Adipocyte (in vitro differentiated cells): ENCODE data around the gene AJM1.
"Not testable (repeated sequence)": the region's sequence is repeated elsewhere in the genome, so short reads cannot be mapped to it uniquely, and the experiment has no call there.

Source experiments
- DNase-seq: peaks from one replicate; pipeline ENCODE4 v3.0.0-alpha.2; 2015; ENCODE audit warnings: low read depth
- H3K27me3 ChIP-seq: replicated peaks from 2 replicates; pipeline ENCODE4 v1.7.0; 2013; ENCODE audit warnings: mild to moderate bottlenecking, low read length, moderate library complexity; ENCODE audit not compliant: control insufficient read depth, insufficient read depth
- H3K36me3 ChIP-seq: 2 replicates; pipeline ENCODE4 v1.7.0; 2013; ENCODE audit warnings: low read length, mild to moderate bottlenecking, moderate library complexity; ENCODE audit not compliant: control insufficient read depth, insufficient read depth, severe bottlenecking
- H3K4me1 ChIP-seq: 2 replicates; pipeline ENCODE4 v1.7.0; 2013; ENCODE audit warnings: mild to moderate bottlenecking, low read length, moderate library complexity; ENCODE audit not compliant: control insufficient read depth, insufficient read depth
- H3K4me3 ChIP-seq: 2 replicates; pipeline ENCODE4 v1.7.0; 2013; ENCODE audit warnings: mild to moderate bottlenecking, low read length, moderate library complexity
- H3K9ac ChIP-seq: 2 replicates; pipeline ENCODE4 v1.7.0; 2013; ENCODE audit warnings: mild to moderate bottlenecking, low read length, moderate library complexity
- H3K9me3 ChIP-seq: 2 replicates; pipeline ENCODE4 v1.7.0; 2013; ENCODE audit warnings: mild to moderate bottlenecking, low read length, moderate library complexity; ENCODE audit not compliant: control insufficient read depth

Gene AJM1

DNA sequence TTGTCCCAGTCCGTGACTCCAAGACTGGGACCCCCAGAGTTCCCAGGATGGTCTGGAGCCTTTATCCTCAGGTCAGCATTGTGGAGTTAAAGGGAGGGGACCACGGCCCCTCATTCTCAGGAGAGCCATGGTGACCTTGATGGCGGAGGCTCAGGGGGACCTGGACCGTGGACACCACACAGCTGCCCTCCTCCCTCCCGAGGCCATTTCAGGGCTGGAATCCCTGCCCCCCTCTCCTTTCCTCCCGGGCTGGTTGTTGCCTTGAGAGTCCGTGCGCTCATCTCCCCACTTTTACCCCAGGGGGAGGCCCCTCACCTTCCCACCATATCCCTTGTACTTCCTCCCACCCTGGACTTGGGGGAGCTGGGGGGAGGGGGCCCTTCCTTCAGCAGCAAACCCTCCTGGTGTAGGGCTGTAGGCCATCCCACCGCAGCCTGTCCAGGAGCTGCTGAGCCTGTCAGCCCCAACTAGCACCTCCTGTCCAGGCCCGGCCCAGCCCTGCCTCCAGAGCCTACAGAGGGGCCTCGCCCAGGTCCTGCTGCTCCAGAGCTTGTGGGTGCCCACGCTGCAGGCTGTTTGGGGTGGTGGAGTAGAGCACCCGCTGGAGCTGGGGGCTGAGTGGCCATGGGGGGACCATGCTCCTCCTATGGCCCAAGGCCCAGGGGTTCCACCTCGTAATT is 14.3 kb upstream of the AJM1 start:
- no peak overlapping the region for H3K4me3 ChIP-seq
- no peaks in the 10 kb centered on the region for H3K9me3 ChIP-seq
- H3K27me3 ChIP-seq = no peaks in the 10 kb centered on the region
- no peak overlapping the region for H3K9ac ChIP-seq
- DNase-seq = no peak
- H3K36me3 ChIP-seq = peaks cover 64% of the 10 kb centered on the region
- no peaks in the 10 kb centered on the region for H3K4me1 ChIP-seq

DNA sequence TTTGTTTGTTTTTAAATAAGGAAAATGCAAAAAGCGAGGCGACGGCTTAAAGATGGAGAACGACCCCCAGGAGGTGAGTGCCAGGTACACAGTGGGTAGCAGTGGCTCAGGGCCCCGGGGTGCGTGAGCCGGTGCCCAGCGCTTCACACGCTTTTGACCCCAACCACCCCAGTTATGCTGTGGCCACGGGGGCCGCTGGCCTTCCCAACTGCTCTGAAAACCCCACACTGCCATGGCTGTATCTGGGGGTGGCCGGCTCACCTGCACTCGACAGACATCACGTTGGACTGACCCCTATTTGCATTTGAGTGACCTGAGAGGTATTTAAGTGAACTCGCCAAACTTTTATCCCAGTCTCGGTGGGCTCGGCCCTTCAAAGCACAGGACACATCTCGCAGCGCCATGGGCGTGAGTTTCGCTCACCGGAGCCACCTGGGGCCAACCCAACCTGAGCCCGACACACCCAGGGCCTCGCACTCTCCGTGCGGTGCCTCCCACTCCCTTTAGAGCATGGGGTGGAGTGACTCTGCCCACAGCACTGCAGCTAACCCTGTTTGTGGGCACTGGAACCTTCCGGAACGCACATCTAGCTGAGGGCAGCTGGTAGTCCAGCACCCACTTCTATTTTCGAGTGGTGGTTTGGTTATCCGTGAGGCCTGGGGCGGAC is 13.7 kb upstream of the AJM1 start:
- no peaks in the 10 kb centered on the region for H3K27me3 ChIP-seq
- H3K9me3 ChIP-seq = no peaks in the 10 kb centered on the region
- DNase-seq = no peak
- no peak overlapping the region for H3K9ac ChIP-seq
- peaks cover 64% of the 10 kb centered on the region for H3K36me3 ChIP-seq
- H3K4me3 ChIP-seq = no peak overlapping the region
- no peaks in the 10 kb centered on the region for H3K4me1 ChIP-seq

DNA sequence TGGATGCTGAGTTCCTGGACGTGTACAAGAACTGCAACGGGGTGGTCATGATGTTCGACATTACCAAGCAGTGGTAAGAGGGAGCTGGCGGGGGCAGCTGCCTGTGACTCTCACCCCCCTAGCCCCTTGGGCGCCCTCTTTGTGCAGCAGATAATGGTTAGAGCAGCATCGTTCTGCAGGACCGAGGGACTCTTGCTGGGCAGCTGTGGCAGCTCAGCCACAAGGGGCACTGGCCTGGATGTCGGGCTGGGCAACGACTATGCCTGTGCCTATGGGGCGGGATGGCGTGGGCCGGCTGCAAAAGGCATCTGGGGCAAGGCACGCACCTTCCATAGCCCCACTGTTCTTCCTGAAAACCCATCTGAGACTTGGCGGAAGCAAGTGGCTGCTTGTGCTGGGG is 12.9 kb upstream of the AJM1 start:
- no peaks in the 10 kb centered on the region for H3K9me3 ChIP-seq
- DNase-seq = no peak
- H3K27me3 ChIP-seq = no peaks in the 10 kb centered on the region
- no peaks in the 10 kb centered on the region for H3K4me1 ChIP-seq
- H3K36me3 ChIP-seq = peaks cover 59% of the 10 kb centered on the region
- no peak overlapping the region for H3K4me3 ChIP-seq
- no peak overlapping the region for H3K9ac ChIP-seq

DNA sequence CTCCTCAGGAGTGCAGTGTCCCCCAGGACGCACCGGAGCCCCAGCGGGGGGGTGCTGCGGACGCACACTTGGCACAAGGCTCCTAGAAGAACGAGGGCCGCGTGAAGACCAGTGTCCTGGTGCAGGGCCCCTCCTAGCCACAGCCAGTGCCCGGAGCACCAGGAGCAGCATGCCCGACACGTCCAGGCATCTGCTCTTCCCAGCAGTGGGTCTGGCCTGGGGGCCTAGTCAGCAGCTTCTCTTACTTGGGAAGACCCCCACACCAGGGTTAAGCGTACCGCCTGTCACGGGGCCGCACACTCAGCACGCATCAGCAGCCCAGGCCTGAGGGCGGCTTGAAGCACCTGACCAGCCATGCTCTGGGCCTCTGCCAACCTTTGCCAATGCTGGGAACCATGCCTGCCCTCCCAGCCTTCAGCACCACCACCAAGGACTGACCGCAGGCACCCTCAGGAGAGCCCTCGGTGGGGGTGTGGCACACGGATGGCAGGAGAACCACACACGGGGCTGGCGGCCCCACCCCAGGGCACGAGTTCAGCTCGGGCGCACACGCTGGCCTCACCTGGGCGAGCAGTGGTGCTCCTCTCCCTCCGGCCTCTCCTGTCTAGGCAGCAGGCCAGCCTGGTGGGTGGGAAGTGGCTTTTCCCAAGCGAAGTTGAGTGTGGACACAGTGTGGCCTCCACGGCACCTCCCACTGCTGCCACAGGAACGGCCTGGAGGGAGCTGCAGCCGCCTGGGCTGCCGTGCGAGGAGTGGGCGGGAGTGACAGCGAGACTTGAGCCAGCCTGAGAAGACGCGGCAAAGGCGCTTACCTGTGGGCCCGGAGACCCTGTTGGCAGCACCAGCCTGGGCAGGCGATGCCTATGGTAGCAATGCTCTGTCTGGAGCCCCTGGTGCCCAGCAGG is 12.0 kb upstream of the AJM1 start:
- Histone ChIP-seq H3K4me1 (no peaks in the 10 kb centered on the region), H3K9me3 (no peaks in the 10 kb centered on the region), H3K36me3 (peaks cover 54% of the 10 kb centered on the region), H3K9ac (no peak overlapping the region), H3K4me3 (no peak overlapping the region), H3K27me3 (no peaks in the 10 kb centered on the region)
- no peak for DNase-seq

DNA sequence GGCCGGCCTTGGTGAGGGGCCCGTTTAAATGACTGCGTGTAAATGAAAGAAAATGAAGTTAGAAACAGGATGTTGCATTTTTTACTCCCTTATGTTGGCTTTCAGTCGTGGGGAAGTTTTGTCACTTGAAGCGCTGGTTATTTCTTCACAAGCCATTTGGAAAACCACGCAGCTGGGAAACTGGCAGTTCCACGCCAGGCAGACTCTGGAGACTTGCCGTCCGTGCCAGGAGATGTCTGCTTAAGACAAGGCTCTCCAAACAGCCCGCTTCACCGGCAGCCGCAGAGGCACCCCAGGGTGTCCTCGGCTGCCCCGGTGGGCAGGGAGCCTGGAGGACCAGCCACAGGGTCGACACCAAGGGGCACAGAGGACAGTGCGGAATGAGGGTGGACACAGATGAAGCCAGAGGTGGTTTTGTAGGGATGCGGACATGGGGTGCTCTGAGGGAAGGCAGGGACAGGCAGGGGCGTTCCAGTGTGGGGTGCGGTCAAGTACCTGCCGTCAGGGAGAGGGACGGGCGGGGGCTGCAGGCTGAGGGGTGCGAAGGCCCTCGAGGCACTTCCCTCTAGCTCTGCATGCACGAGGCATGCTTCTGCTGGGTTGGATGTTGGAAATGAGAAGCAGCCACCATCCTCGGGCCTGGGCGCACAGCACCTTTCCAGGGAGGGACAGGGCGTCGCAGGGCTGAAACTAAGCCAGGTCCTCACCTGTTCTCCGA is 11.1 kb upstream of the AJM1 start:
- Histone ChIP-seq H3K9me3 (no peaks in the 10 kb centered on the region), H3K4me1 (no peaks in the 10 kb centered on the region), H3K4me3 (no peak overlapping the region), H3K36me3 (peaks cover 47% of the 10 kb centered on the region), H3K9ac (no peak overlapping the region), H3K27me3 (no peaks in the 10 kb centered on the region)
- no peak for DNase-seq

DNA sequence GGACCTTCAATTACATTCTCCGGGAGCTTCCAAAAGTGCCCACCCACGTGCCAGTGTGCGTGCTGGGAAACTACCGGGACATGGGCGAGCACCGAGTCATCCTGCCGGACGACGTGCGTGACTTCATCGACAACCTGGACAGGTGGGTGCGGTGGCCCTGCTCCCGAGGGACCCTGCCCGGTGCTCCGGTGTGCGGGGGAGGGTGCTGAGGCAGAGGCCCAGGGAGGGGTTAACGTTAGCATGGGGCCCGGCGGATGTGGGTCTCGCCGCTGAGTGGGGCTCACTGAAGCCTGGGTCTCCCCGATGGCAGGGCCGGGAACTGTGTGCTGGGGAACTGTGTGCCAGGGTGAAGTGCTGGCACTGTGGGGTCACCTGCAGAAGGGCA is 10.6 kb upstream of the AJM1 start:
- no peak overlapping the region for H3K4me3 ChIP-seq
- H3K9ac ChIP-seq = no peak overlapping the region
- no peaks in the 10 kb centered on the region for H3K4me1 ChIP-seq
- no peaks in the 10 kb centered on the region for H3K27me3 ChIP-seq
- DNase-seq = no peak
- peaks cover 44% of the 10 kb centered on the region for H3K36me3 ChIP-seq
- no peaks in the 10 kb centered on the region for H3K9me3 ChIP-seq

DNA sequence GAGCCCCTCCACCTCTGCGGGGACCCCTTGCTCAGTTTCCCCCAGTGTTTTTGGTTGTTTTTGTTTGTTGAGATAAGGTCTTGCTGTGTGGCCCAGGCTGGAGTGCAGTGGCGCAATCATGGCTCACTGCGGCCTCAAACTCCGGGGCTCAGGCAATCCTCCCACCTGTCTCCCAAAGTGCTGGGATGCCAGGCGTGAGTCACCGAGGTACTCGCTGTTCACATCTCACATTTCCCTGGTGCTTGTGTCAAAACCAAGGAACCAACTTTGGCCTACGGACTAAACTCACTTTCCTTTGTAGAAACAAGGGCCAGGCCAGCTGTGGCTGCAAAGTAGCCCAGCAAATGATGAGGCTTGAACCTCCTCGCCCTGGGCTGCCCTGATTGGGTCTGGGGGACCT is 9.7 kb upstream of the AJM1 start:
- H3K27me3 ChIP-seq = no peaks in the 10 kb centered on the region
- peaks cover 44% of the 10 kb centered on the region for H3K36me3 ChIP-seq

DNA sequence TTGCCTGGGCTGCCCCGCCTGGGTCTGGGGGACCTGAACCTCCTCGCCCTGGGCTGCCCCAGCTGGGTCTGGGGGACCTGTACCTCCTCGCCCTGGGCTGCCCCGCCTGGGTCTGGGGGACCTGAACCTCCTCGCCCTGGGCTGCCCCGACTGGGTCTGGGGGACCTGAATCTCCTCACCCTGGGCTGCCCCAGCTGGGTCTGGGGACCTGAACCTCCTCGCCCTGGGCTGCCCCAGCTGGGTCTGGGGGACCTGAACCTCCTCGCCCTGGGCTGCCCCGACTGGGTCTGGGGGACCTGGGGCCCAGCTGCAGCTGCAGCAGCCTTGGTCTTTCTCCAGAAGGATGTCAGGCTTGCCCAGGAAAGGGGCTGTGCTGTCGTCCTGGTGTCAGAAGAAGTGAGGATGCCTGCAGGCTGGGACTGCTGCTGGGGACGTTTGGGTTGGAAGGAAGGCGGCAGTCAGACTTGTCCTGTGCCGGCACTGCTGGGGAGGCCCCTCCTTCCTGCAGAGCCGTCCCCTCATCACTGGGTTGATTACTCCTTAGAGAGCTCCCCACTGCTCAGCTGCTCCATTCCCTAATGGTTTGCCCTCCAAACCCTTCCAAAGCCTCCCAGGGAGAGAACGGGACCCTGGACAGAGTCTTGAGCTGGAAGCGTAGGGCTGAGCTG is 8.8 kb upstream of the AJM1 start:
- H3K9me3 ChIP-seq, H3K4me3 ChIP-seq, H3K9ac ChIP-seq, DNase-seq, H3K27me3 ChIP-seq, H3K4me1 ChIP-seq: not testable (repeated sequence)
- peaks cover 42% of the 10 kb centered on the region for H3K36me3 ChIP-seq

More for the DNA sequence above, 9.7 kb upstream of the AJM1 start:
- no peak overlapping the region for H3K4me3 ChIP-seq
- DNase-seq = no peak
- no peaks in the 10 kb centered on the region for H3K4me1 ChIP-seq
- H3K9me3 ChIP-seq = no peaks in the 10 kb centered on the region
- no peak overlapping the region for H3K9ac ChIP-seq

DNA sequence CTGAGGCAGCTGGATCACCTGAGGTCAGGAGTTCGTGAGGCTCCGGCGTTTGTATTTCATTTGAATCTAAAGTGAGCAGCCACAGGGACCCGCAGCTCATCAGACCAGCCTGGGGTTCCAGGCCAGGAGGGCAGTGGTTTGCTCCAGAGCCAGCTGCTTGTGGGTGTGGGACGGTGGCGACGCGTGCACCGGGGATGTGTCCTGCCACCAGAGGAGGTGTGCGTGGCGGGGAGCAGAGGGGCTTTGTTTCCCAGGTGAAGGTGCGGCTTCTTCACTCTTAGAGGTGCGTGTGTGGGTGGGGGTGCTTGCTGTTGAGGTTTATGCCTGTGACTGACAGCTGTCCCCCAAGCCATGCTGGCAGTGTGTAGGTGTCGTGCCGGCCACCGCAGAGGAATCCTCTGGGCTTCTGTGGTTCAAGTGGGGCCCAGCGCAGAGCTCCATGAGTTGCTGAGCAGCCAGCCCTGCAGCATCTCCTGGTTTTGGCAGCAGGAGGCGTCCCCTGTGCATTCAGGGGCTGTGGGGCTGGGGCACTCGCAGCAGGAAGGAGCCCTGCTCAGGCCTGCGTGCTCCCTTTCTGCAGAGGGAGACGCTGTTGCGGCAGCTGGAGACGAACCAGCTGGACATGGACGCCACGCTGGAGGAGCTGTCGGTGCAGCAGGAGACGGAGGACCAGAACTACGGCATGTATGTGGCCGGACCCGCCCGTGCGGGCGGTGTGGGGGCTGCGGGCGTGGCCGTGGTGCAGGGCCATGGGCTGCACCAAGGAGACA is 6.9 kb upstream of the AJM1 start:
- H3K36me3 ChIP-seq = peaks cover 38% of the 10 kb centered on the region
- no peaks in the 10 kb centered on the region for H3K4me1 ChIP-seq
- no peaks in the 10 kb centered on the region for H3K27me3 ChIP-seq
- no peak for DNase-seq
- H3K9ac ChIP-seq = no peak overlapping the region
- H3K9me3 ChIP-seq = no peaks in the 10 kb centered on the region
- no peak overlapping the region for H3K4me3 ChIP-seq
